GM23248 (cell line): ENCODE data around the gene IDI2. TPM values are rescaled to one million over a fixed set of nuclear protein-coding genes. Genes with fewer than 3 reads are reported as not detected.
"Not testable (repeated sequence)": the region's sequence is repeated elsewhere in the genome, so short reads cannot be mapped to it uniquely, and the experiment has no call there.

Experiments
- DNase-seq: peaks from one replicate; pipeline ENCODE4 v3.0.0-alpha.2; 2015
- H2AFZ ChIP-seq: fragments of 200-600 bp; sonication (generic); 2 replicates; pipeline ENCODE4 v1.6.1; 2016; ENCODE audit warnings: antibody characterized with exemption
- H3F3A ChIP-seq: fragments of 200-600 bp; sonication (generic); 2 replicates; pipeline ENCODE4 v1.6.1; 2016; ENCODE audit warnings: mild to moderate bottlenecking, antibody characterized with exemption, mixed run types; ENCODE audit not compliant: insufficient read depth
- H3K27ac ChIP-seq: fragments of 200-600 bp; sonication (generic); 2 replicates; pipeline ENCODE4 v1.5.1; 2016; ENCODE audit warnings: mild to moderate bottlenecking
- H3K27me3 ChIP-seq: fragments of 200-600 bp; sonication (generic); replicated peaks from 2 replicates; pipeline ENCODE4 v1.6.1; 2016; ENCODE audit warnings: mild to moderate bottlenecking; ENCODE audit not compliant: insufficient read depth
- H3K36me3 ChIP-seq: fragments of 200-600 bp; sonication (generic); 2 replicates; pipeline ENCODE4 v1.6.1; 2016; ENCODE audit warnings: low read depth, mild to moderate bottlenecking
- H3K4me1 ChIP-seq: fragments of 200-600 bp; sonication (generic); 2 replicates; pipeline ENCODE4 v1.6.1; 2016; ENCODE audit warnings: mild to moderate bottlenecking; ENCODE audit not compliant: insufficient read depth
- H3K4me2 ChIP-seq: fragments of 200-600 bp; sonication (generic); one replicate; pipeline ENCODE4 v1.6.1; 2016; ENCODE audit warnings: mild to moderate bottlenecking; ENCODE audit not compliant: unreplicated experiment
- H3K4me3 ChIP-seq: fragments of 200-600 bp; sonication (generic); 2 replicates; pipeline ENCODE4 v1.5.1; 2016; ENCODE audit warnings: mild to moderate bottlenecking
- H3K79me2 ChIP-seq: fragments of 200-600 bp; sonication (generic); 2 replicates; pipeline ENCODE4 v1.6.1; 2016; ENCODE audit warnings: mild to moderate bottlenecking; ENCODE audit not compliant: insufficient read depth
- H3K9ac ChIP-seq: fragments of 200-600 bp; sonication (generic); 2 replicates; pipeline ENCODE4 v1.6.1; 2016; ENCODE audit warnings: mild to moderate bottlenecking
- H3K9me2 ChIP-seq: fragments of 200-600 bp; sonication (generic); 2 replicates; pipeline ENCODE4 v1.6.1; 2016; ENCODE audit warnings: mixed run types, mild to moderate bottlenecking, moderate library complexity; ENCODE audit not compliant: insufficient read depth
- H3K9me3 ChIP-seq: fragments of 200-600 bp; sonication (generic); one replicate; pipeline ENCODE4 v1.6.1; 2017; ENCODE audit warnings: low read depth
- H4K20me1 ChIP-seq: fragments of 200-600 bp; sonication (generic); 2 replicates; pipeline ENCODE4 v1.6.0; 2016; ENCODE audit not compliant: insufficient read depth
- EZH2 ChIP-seq: fragments of 200-600 bp; sonication (generic); IDR thresholded peaks from 2 replicates; pipeline ENCODE4 v1.6.1; 2018; ENCODE audit warnings: antibody characterized with exemption, mild to moderate bottlenecking; ENCODE audit not compliant: insufficient read depth, poor library complexity, severe bottlenecking
- EZH2phosphoT487 ChIP-seq: fragments of 200-600 bp; sonication (generic); IDR thresholded peaks from 2 replicates; pipeline ENCODE4 v1.6.1; 2018; ENCODE audit warnings: antibody characterized with exemption, moderate library complexity, mild to moderate bottlenecking, low read depth; ENCODE audit not compliant: insufficient read depth
- WGBS, 2 experiments: methylation state at CpG; one replicate each; pipeline ENCODE4 v1.1.6; 2015 to 2017; ENCODE audit warnings: low lambda C conversion rate in 2 of 2, low coverage in 1 of 2; ENCODE audit errors: missing lambda C conversion rate in 2 of 2; 5-methylcytosine and 5-hydroxymethylcytosine counted together
- in situ Hi-C: fragments of 300-500 bp; cut with MboI; formaldehyde crosslinking; loops from 2 replicates; pipeline ENCODE4 v1.15.0; 2020
- polyA plus RNA-seq: library from polyadenylated mRNA; unstranded; fragments of >200 nt; fragmentation: Nextera tagmentation; extraction: Ambion mirVana; gene quantifications from 2 replicates; pipeline ENCODE4 v1.2.1, GENCODE V29; 2016
- total RNA-seq: library from RNA; depleted of rRNA; stranded (reverse); fragments of >200 nt; shearing (Covaris generic); gene quantifications from 2 replicates; pipeline ENCODE4 v1.2.3, GENCODE V29; 2014

IDI2 gene
- total and polyA plus RNA-seq, 2 experiments from 2014 or later = not detected

GRCh38 chr10:1068380-1069361 is 43.0 kb upstream of the IDI2 start:
- H4K20me1 ChIP-seq = no peaks in the 10 kb centered on the region
- H3K27me3 ChIP-seq = no peaks in the 10 kb centered on the region
- peaks cover 100% of the 10 kb centered on the region for H3K79me2 ChIP-seq
- in situ Hi-C loops = no loop called here
- TF ChIP-seq EZH2phosphoT487 (no peak), EZH2 (no peak)
- H3K4me1 ChIP-seq = peaks cover 7% of the 10 kb centered on the region; the same call in 1 of the 2 replicates
- H3K27ac ChIP-seq = no peak overlapping the region
- no peak overlapping the region for H3K4me2 ChIP-seq
- H2AFZ ChIP-seq = no peak overlapping the region
- 90 to 92% methylated on average over 10 of the region's 10 CpGs for WGBS, 2 experiments
- H3K9me3 ChIP-seq = no peaks in the 10 kb centered on the region
- H3K9me2 ChIP-seq = no peaks in the 10 kb centered on the region
- no peak for DNase-seq
- H3F3A ChIP-seq = 0 out of 2 replicates have a peak, but pooled peaks cover 4% of the 10 kb centered on the region
- no peak overlapping the region for H3K9ac ChIP-seq
- no peak overlapping the region for H3K4me3 ChIP-seq
- H3K36me3 ChIP-seq = peaks cover 12% of the 10 kb centered on the region

GRCh38 chr10:1066734-1067133 is 41.1 kb upstream of the IDI2 start:
- H3K4me3 ChIP-seq, H4K20me1 ChIP-seq, H3K9me3 ChIP-seq, H2AFZ ChIP-seq, H3K4me2 ChIP-seq, DNase-seq, in situ Hi-C loops, H3K27ac ChIP-seq, H3K9ac ChIP-seq, H3K27me3 ChIP-seq, H3K36me3 ChIP-seq, H3K9me2 ChIP-seq: not testable (repeated sequence)
- Histone ChIP-seq H3K79me2 (peaks cover 100% of the 10 kb centered on the region), H3K4me1 (peaks cover 15% of the 10 kb centered on the region), H3F3A (0 out of 2 replicates have a peak, but pooled peaks cover 12% of the 10 kb centered on the region)
- WGBS, 2 experiments = 80 to 83% methylated on average over 8 of the region's 8 CpGs

DNA sequence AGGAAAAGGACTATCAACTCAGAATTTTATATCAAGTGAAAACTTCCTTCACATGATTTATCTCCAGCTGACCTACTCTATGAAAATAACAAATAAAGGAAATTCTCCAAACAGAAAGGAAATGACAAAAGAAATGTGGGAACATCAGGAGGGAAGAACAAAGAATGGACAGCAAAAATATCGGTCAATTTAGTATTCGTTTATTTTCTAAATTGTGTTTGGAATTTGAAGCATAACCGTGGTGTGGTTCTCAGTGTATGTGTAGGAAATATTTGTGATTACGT is 39.2 kb upstream of the IDI2 start:
- Histone ChIP-seq H3K4me1 (peaks cover 12% of the 10 kb centered on the region), H3K9ac (no peak overlapping the region), H2AFZ (no peak overlapping the region), H4K20me1 (peaks cover 7% of the 10 kb centered on the region; the same call in 1 of the 2 replicates), H3K79me2 (peaks cover 100% of the 10 kb centered on the region), H3K4me2 (no peak overlapping the region), H3K9me2 (no peaks in the 10 kb centered on the region), H3K9me3 (no peaks in the 10 kb centered on the region), H3K4me3 (no peak overlapping the region), H3K27me3 (no peaks in the 10 kb centered on the region), H3K36me3 (no peaks in the 10 kb centered on the region; the same call in 1 of the 2 replicates), H3F3A (0 out of 2 replicates have a peak, but pooled peaks cover 9% of the 10 kb centered on the region), H3K27ac (no peak overlapping the region)
- DNase-seq = no peak
- in situ Hi-C loops = no loop called here
- WGBS, 2 experiments = 90 to 92% methylated on average over 4 of the region's 4 CpGs
- TF ChIP-seq EZH2phosphoT487 = no peak
- no peak for TF ChIP-seq EZH2

DNA sequence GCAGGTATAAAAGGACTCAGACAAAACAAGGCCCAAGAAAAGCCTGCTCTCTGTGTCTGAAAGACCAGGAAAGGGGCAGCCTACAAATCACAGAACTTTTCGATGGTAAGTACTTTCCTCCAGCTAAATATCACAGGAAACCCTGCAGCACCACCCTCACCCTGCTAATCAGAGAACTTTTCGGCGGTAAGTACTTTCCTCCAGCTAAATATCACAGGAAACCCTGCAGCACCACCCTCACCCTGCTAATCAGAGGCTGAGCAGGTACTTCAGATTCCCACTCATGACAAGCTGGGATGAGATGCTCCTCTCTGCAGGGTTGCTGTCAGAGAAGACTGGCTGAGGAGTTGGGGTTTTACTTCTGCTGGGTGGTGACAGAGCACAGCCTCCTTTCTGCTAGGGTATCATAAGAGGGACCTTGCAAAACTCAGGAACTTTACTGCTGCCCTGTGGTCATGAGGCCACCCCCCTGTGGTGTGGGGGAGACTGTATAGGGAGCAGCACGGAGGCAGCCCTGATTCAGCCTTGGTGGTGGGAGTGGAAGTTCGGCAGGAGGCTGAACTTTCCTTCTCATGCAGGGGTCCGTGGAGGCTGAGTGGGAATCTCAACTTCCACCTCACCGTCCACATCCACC is 37.7 kb upstream of the IDI2 start:
- Histone ChIP-seq H3K9ac (no peak overlapping the region), H3K36me3 (no peaks in the 10 kb centered on the region; the same call in 1 of the 2 replicates), H4K20me1 (peaks cover 13% of the 10 kb centered on the region), H3K27ac (no peak overlapping the region), H3K27me3 (no peaks in the 10 kb centered on the region), H3K9me2 (no peaks in the 10 kb centered on the region), H3K79me2 (peaks cover 100% of the 10 kb centered on the region), H2AFZ (no peak overlapping the region), H3F3A (0 out of 2 replicates have a peak, but pooled peaks cover 9% of the 10 kb centered on the region), H3K4me3 (no peak overlapping the region), H3K4me2 (no peak overlapping the region), H3K4me1 (peaks cover 12% of the 10 kb centered on the region), H3K9me3 (no peaks in the 10 kb centered on the region)
- TF ChIP-seq EZH2 (no peak), EZH2phosphoT487 (no peak)
- WGBS, 2 experiments = 81 to 90% methylated on average over 7 of the region's 7 CpGs
- no peak for DNase-seq
- in situ Hi-C loops = no loop called here
